ENCODE measurements around the gene MYCT1. TPM values are rescaled to one million over a fixed set of nuclear protein-coding genes. Genes with fewer than 3 reads are reported as not detected.
"Not testable (repeated sequence)": the region's sequence is repeated elsewhere in the genome, so short reads cannot be mapped to it uniquely, and the experiment has no call there.

MYCT1 gene
- total RNA-seq, 2 experiments from 2014 or later = not detected

DNA sequence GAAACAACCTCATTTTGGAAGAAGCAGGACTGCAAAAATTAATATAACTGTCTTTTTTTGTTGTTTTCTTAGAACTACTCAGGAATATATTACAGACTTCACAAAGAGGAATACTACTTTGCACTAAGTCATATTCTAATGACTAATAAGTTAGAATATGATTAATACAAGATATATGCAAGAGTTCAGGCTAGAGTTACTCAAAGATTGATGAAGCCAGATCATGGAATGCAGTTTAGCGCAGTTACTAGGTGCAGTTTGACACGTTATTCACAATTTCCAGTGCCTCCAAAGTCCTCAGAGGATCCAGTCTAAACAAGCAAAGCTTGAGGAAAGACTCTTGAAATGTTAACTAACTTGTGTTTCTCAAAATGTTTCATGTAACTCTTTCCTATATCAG, 1.2 kb upstream of the MYCT1 start:
- H3K4me3 Mint-ChIP-seq = no peak overlapping the region
- peaks cover 14% of the 10 kb centered on the region for H3K27me3 Mint-ChIP-seq
- H3K4me1 Mint-ChIP-seq (ENCODE audit: low read depth) = no peaks in the 10 kb centered on the region
- H3K36me3 Mint-ChIP-seq = no peaks in the 10 kb centered on the region
- ChIA-PET CTCF (no interaction called here), POLR2A (no interaction called here)
- DNase-seq = no peak
- no peak overlapping the region for H3K27ac Mint-ChIP-seq
- intact Hi-C loops (cut with micrococcal nuclease) = no loop called here
- no peaks in the 10 kb centered on the region for H3K9me3 Mint-ChIP-seq

- POLR2A ChIA-PET = no interaction called here
- CTCF ChIA-PET = no interaction called here
- Mint-ChIP-seq H3K27ac (no peak overlapping the region), H3K36me3 (no peaks in the 10 kb centered on the region), H3K27me3 (peaks cover 16% of the 10 kb centered on the region), H3K9me3 (no peaks in the 10 kb centered on the region), H3K4me1 (ENCODE audit: low read depth) (no peaks in the 10 kb centered on the region), H3K4me3 (no peak overlapping the region)
- intact Hi-C loops (cut with micrococcal nuclease) = no loop called here
- DNase-seq = no peak
Observed at GRCh38 chr6:152698692-152699091, 995 bp downstream of the MYCT1 start.

- Mint-ChIP-seq H3K9me3 (no peaks in the 10 kb centered on the region), H3K27me3 (peaks cover 16% of the 10 kb centered on the region), H3K4me3 (no peak overlapping the region), H3K36me3 (no peaks in the 10 kb centered on the region), H3K4me1 (ENCODE audit: low read depth) (no peaks in the 10 kb centered on the region), H3K27ac (no peak overlapping the region)
- intact Hi-C loops (cut with micrococcal nuclease) = no loop called here
- ChIA-PET POLR2A (no interaction called here), CTCF (no interaction called here)
- DNase-seq = no peak
Observed at GRCh38 chr6:152700427-152700826, 2.7 kb downstream of the MYCT1 start.

DNA sequence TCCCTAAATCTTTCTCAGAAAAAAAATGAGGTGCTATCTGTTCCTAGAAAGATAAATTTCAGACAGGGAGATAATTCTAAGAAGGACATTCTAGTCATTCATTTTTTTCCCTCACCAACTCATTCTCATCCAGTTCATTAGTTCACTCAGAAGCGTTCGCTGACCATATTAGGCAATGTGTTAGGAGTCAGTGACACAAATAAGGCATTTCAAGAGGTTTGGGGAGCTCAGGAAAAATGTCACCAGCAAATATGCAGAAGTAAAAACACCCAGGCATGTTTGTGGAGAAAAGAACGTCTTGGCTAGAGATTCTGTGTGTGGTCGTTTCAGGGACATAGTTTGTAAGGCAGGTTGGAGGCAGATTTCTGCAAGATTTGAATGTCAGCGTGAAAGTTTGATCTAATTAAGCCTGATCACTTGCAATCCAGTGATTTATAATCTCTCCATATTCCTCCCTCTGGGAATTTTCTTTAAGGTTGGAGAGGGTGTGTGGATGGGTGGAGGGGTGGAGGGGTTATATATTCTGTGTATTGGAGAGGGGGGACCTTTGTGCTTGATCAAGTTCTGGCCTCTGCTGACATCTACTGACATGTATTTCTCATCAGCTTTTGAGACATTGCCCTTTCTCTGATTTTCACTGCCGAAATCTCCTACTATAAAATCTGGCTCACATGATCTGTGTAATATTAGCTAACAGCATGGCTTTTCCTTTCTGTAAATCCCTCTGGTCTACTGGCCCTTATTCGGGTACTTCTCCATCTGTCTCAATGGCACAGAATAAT, 3.6 kb downstream of the MYCT1 start:
- CTCF ChIA-PET = no interaction called here
- H3K4me3 Mint-ChIP-seq = no peak overlapping the region

DNA sequence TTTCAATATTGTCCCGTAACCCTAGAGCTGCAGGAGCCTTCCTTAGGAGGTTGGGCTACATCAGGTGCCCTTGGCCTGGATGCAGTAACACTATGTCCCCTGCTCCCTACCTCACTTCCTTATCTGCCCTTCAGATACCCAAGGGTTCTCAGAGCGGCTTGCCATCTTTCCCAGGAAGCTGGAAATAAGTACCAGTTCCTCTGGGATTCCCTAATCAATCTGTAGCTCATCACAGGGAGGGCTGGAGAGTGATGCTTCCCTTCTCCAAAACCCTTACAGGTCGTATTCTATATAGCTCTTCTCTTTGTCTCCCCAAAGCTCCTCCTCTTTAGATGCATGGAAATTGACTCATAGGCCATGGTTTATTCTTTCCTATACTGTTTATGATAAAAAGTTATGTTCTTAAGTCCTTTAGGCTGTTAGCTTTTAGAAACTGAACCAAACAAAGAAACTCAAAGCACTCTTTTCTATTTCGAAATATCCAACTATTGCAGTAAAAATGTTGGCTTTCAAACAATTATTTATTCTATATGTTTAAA, 4.2 kb downstream of the MYCT1 start:
- H3K4me3 Mint-ChIP-seq = no peak overlapping the region
- POLR2A ChIA-PET = no interaction called here
- DNase-seq = no peak
- no peaks in the 10 kb centered on the region for H3K4me1 Mint-ChIP-seq (ENCODE audit: low read depth)
- H3K9me3 Mint-ChIP-seq = no peaks in the 10 kb centered on the region
- intact Hi-C loops (cut with micrococcal nuclease) = no loop called here
- no peaks in the 10 kb centered on the region for H3K36me3 Mint-ChIP-seq
- CTCF ChIA-PET = no interaction called here
- H3K27me3 Mint-ChIP-seq = peaks cover 16% of the 10 kb centered on the region
- no peak overlapping the region for H3K27ac Mint-ChIP-seq

More for the DNA sequence above, 3.6 kb downstream of the MYCT1 start:
- intact Hi-C loops (cut with micrococcal nuclease) = no loop called here
- DNase-seq = no peak
- no peak overlapping the region for H3K27ac Mint-ChIP-seq
- peaks cover 16% of the 10 kb centered on the region for H3K27me3 Mint-ChIP-seq
- H3K4me1 Mint-ChIP-seq (ENCODE audit: low read depth) = no peaks in the 10 kb centered on the region
- no peaks in the 10 kb centered on the region for H3K36me3 Mint-ChIP-seq
- POLR2A ChIA-PET = no interaction called here
- H3K9me3 Mint-ChIP-seq = no peaks in the 10 kb centered on the region

GRCh38 chr6:152703750-152704149, 6.1 kb downstream of the MYCT1 start:
- intact Hi-C loops (cut with micrococcal nuclease); H3K4me1 Mint-ChIP-seq (ENCODE audit: low read depth); POLR2A ChIA-PET; H3K27ac Mint-ChIP-seq; CTCF ChIA-PET; H3K36me3 Mint-ChIP-seq; DNase-seq; H3K4me3 Mint-ChIP-seq; H3K9me3 Mint-ChIP-seq: not testable (repeated sequence)
- H3K27me3 Mint-ChIP-seq = peaks cover 12% of the 10 kb centered on the region

DNA sequence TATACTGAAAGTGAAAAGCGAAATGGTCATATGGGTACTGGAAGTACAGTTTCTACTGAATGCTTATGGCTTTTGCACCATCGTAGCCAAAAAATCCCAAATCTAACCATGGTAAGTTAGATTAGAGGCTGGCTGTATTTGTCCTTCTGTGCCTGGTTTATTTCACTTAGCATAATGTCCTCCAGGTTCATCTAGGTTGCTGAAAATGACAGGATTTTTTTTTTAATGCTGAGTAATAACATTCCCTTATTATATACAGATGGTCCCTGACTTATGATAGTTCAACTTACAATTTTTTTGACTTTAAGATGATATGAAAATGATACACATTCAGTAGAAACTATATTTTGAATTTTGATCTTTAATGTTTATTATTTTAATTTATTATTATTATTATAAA, 7.6 kb downstream of the MYCT1 start:
- POLR2A ChIA-PET = no interaction called here
- intact Hi-C loops (cut with micrococcal nuclease) = no loop called here
- H3K4me3 Mint-ChIP-seq = no peak overlapping the region
- no peaks in the 10 kb centered on the region for H3K4me1 Mint-ChIP-seq (ENCODE audit: low read depth)
- H3K9me3 Mint-ChIP-seq = peaks cover 6% of the 10 kb centered on the region
- DNase-seq = no peak
- no peaks in the 10 kb centered on the region for H3K36me3 Mint-ChIP-seq
- CTCF ChIA-PET = no interaction called here
- no peak overlapping the region for H3K27ac Mint-ChIP-seq
- H3K27me3 Mint-ChIP-seq = peaks cover 8% of the 10 kb centered on the region

DNA sequence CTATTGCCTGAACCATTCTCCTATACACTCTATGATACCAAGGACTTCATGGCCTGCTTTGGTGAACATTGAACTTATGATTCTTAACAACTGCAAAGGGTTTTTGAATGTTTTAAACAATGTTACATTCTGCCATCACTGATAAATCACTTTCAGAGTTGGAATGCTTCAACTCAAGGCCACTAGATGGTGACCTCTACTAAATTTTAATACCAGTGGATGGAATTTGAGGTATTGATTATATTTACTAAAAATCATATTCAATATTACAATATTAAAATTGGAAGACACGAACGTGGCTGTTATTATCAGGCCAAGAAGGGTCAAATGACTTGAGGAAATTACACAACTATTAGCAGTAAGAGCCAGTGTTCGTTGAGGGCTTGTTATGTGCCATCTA, 18.6 kb downstream of the MYCT1 start:
- ChIA-PET CTCF (no interaction called here), POLR2A (no interaction called here)
- DNase-seq = no peak
- no peaks in the 10 kb centered on the region for H3K27me3 Mint-ChIP-seq
- H3K9me3 Mint-ChIP-seq = peaks cover 16% of the 10 kb centered on the region
- H3K36me3 Mint-ChIP-seq = no peaks in the 10 kb centered on the region
- H3K27ac Mint-ChIP-seq = no peak overlapping the region
- intact Hi-C loops (cut with micrococcal nuclease) = no loop called here
- H3K4me3 Mint-ChIP-seq = no peak overlapping the region
- no peaks in the 10 kb centered on the region for H3K4me1 Mint-ChIP-seq (ENCODE audit: low read depth)

DNA sequence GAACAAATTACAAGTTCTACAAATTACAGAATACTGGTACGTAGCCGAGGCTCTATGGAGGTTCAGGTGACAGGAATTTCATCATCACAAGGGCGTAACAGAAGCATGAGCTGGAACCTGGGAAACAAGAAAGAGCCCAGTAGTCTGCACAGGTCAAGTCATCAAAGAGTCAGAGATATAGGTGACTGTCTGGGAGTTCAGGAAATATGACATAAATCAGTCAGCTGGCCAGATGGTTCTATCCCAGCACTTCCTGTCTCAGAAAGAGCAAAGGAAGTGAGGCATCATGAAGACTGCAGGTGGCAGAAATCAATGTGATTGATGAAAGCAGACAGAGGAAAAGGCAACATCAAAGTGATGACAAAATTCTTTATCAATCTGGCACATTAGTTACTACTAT, 23.3 kb downstream of the MYCT1 start:
- no peaks in the 10 kb centered on the region for H3K27me3 Mint-ChIP-seq
- ChIA-PET CTCF (no interaction called here), POLR2A (no interaction called here)
- intact Hi-C loops (cut with micrococcal nuclease) = no loop called here
- H3K27ac Mint-ChIP-seq = no peak overlapping the region
- no peak overlapping the region for H3K4me3 Mint-ChIP-seq
- H3K9me3 Mint-ChIP-seq = no peaks in the 10 kb centered on the region
- H3K4me1 Mint-ChIP-seq (ENCODE audit: low read depth) = no peaks in the 10 kb centered on the region
- no peak for DNase-seq
- no peaks in the 10 kb centered on the region for H3K36me3 Mint-ChIP-seq

GRCh38 chr6:152721956-152722355, 24.3 kb downstream of the MYCT1 start:
- no peak for DNase-seq
- intact Hi-C loops (cut with micrococcal nuclease) = no loop called here
- H3K36me3 Mint-ChIP-seq = no peaks in the 10 kb centered on the region
- no peaks in the 10 kb centered on the region for H3K27me3 Mint-ChIP-seq
- no peak overlapping the region for H3K4me3 Mint-ChIP-seq
- H3K9me3 Mint-ChIP-seq = no peaks in the 10 kb centered on the region
- H3K4me1 Mint-ChIP-seq (ENCODE audit: low read depth) = no peaks in the 10 kb centered on the region
- no peak overlapping the region for H3K27ac Mint-ChIP-seq
- ChIA-PET CTCF (no interaction called here), POLR2A (no interaction called here)

GRCh38 chr6:152723398-152723797, 25.7 kb downstream of the MYCT1 start:
- no peaks in the 10 kb centered on the region for H3K9me3 Mint-ChIP-seq
- no peaks in the 10 kb centered on the region for H3K4me1 Mint-ChIP-seq (ENCODE audit: low read depth)
- H3K36me3 Mint-ChIP-seq = no peaks in the 10 kb centered on the region
- no peak overlapping the region for H3K4me3 Mint-ChIP-seq
- POLR2A ChIA-PET = no interaction called here
- H3K27ac Mint-ChIP-seq = no peak overlapping the region
- CTCF ChIA-PET = no interaction called here
- intact Hi-C loops (cut with micrococcal nuclease) = no loop called here
- DNase-seq = no peak
- H3K27me3 Mint-ChIP-seq = no peaks in the 10 kb centered on the region

DNA sequence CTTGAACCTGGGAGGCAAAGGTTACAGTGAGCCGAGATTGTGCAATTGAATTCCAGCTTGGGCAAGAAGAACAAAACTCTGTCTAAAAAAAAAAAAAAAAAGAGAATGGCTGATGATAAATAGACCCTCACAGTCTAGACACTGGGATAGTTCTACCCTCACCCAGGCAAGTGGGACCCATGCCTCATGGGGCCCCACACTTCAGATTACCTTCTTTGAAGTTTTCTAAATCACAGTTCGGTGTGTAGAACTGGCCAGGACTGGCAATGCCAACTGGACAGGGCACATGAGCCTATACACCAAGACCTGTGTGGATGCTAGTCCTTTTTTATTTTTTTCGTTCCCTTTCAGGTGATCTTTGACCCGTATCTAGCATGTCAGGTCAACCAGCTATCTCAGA, 28.6 kb downstream of the MYCT1 start:
- no peaks in the 10 kb centered on the region for H3K4me1 Mint-ChIP-seq (ENCODE audit: low read depth)
- POLR2A ChIA-PET = no interaction called here
- no peaks in the 10 kb centered on the region for H3K36me3 Mint-ChIP-seq
- intact Hi-C loops (cut with micrococcal nuclease) = no loop called here
- no peaks in the 10 kb centered on the region for H3K9me3 Mint-ChIP-seq
- H3K27ac Mint-ChIP-seq = no peak overlapping the region
- CTCF ChIA-PET = no interaction called here
- H3K4me3 Mint-ChIP-seq = no peak overlapping the region
- no peak for DNase-seq
- H3K27me3 Mint-ChIP-seq = no peaks in the 10 kb centered on the region

GRCh38 chr6:152727507-152727906, 29.8 kb downstream of the MYCT1 start:
- Mint-ChIP-seq H3K4me1 (ENCODE audit: low read depth) (no peaks in the 10 kb centered on the region), H3K9me3 (no peaks in the 10 kb centered on the region), H3K27me3 (no peaks in the 10 kb centered on the region), H3K4me3 (no peak overlapping the region), H3K36me3 (no peaks in the 10 kb centered on the region), H3K27ac (no peak overlapping the region)
- CTCF ChIA-PET = no interaction called here
- no peak for DNase-seq
- intact Hi-C loops (cut with micrococcal nuclease) = no loop called here
- POLR2A ChIA-PET = no interaction called here

Measured in activated CD4-positive, alpha-beta memory T cell treated with anti-CD3 and anti-CD28 coated beads for 36 hours (primary cell).